ENCODE data around the gene FAM78A.

- TF ChIP-seq, protein P1, sequence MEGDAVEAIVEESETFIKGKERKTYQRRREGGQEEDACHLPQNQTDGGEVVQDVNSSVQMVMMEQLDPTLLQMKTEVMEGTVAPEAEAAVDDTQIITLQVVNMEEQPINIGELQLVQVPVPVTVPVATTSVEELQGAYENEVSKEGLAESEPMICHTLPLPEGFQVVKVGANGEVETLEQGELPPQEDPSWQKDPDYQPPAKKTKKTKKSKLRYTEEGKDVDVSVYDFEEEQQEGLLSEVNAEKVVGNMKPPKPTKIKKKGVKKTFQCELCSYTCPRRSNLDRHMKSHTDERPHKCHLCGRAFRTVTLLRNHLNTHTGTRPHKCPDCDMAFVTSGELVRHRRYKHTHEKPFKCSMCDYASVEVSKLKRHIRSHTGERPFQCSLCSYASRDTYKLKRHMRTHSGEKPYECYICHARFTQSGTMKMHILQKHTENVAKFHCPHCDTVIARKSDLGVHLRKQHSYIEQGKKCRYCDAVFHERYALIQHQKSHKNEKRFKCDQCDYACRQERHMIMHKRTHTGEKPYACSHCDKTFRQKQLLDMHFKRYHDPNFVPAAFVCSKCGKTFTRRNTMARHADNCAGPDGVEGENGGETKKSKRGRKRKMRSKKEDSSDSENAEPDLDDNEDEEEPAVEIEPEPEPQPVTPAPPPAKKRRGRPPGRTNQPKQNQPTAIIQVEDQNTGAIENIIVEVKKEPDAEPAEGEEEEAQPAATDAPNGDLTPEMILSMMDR (IDR thresholded peaks at IDR 0.05; ENCODE audit: poor library complexity, severe bottlenecking), result no peak
- TF ChIP-seq TAF1 (IDR thresholded peaks at IDR 0.05; ENCODE audit: low read depth) (no peak), SMC3 (conservative IDR thresholded peaks at IDR 0.05; ENCODE audit: poor library complexity) (no peak), POLR2AphosphoS5 (IDR thresholded peaks at IDR 0.05) (no peak)
Measured at GRCh38 chr9:131319486-131319885, 43.2 kb upstream of the FAM78A start.
